Ishikawa (cell line): ENCODE data around the gene TMEM115.

Source experiments
- CEBPB ChIP-seq: IDR thresholded peaks from 2 replicates; pipeline ENCODE4 v1.6.1; 2012
- CREB1 ChIP-seq: IDR thresholded peaks from 2 replicates; pipeline ENCODE4 v1.6.1; 2012; ENCODE audit warnings: low read depth
- EGR1 ChIP-seq: IDR thresholded peaks from 2 replicates; pipeline ENCODE4 v1.6.1; 2012
- EP300 ChIP-seq: IDR thresholded peaks from 2 replicates; pipeline ENCODE4 v1.6.1; 2012; ENCODE audit warnings: borderline replicate concordance
- FOXM1 ChIP-seq: IDR thresholded peaks from 2 replicates; pipeline ENCODE4 v1.6.1; 2012; ENCODE audit warnings: low read depth, borderline replicate concordance
- MAX ChIP-seq: IDR thresholded peaks from 2 replicates; pipeline ENCODE4 v1.6.1; 2012
- NFIC ChIP-seq: IDR thresholded peaks from 2 replicates; pipeline ENCODE4 v1.6.1; 2012
- RAD21 ChIP-seq: IDR thresholded peaks from 2 replicates; pipeline ENCODE4 v1.6.1; 2012; ENCODE audit warnings: low read depth
- REST ChIP-seq: IDR thresholded peaks from 2 replicates; pipeline ENCODE4 v1.6.1; 2012; ENCODE audit warnings: low read depth, mild to moderate bottlenecking
- TAF1 ChIP-seq: IDR thresholded peaks from 2 replicates; pipeline ENCODE4 v1.6.1; 2012; ENCODE audit warnings: low read depth, mild to moderate bottlenecking
- TCF12 ChIP-seq: IDR thresholded peaks from 2 replicates; pipeline ENCODE4 v1.6.1; 2012; ENCODE audit warnings: low read depth
- TEAD4 ChIP-seq: IDR thresholded peaks from 2 replicates; pipeline ENCODE4 v1.6.1; 2012
- USF1 ChIP-seq: IDR thresholded peaks from 2 replicates; pipeline ENCODE4 v1.6.1; 2012
- YY1 ChIP-seq: IDR thresholded peaks from 2 replicates; pipeline ENCODE4 v1.6.1; 2012; ENCODE audit warnings: low read depth
- ZBTB7A ChIP-seq: IDR thresholded peaks from 2 replicates; pipeline ENCODE4 v1.6.1; 2012; ENCODE audit warnings: low read depth

TMEM115 gene

GRCh38 chr3:50340448-50341329 lies 18.6 kb downstream of the TMEM115 start, which contains the start of gene RASSF1:
TSS of gene RASSF1 (minus strand) at chr3:50340836. CDS start at chr3:50340805, 31 bp downstream.
- TF ChIP-seq YY1, result no peak
- TF ChIP-seq ZBTB7A, result no peak
- no peak for TF ChIP-seq REST
- TF ChIP-seq RAD21, result no peak
- TF ChIP-seq CEBPB, result no peak
- no peak for TF ChIP-seq CREB1
- TF ChIP-seq TAF1, result no peak
- no peak for TF ChIP-seq EGR1
- TF ChIP-seq MAX, result no peak
- TF ChIP-seq TEAD4, result no peak
- TF ChIP-seq FOXM1, result no peak
- no peak for TF ChIP-seq TCF12
- TF ChIP-seq NFIC, result no peak

GRCh38 chr3:50340147-50340447 lies 19.2 kb downstream of the TMEM115 start:
- TF ChIP-seq RAD21 (no peak), ZBTB7A (no peak), CEBPB (no peak), FOXM1 (no peak)

GRCh38 chr3:50339485-50340146 lies 19.7 kb downstream of the TMEM115 start:
- TF ChIP-seq FOXM1 (no peak), TAF1 (no peak), EP300 (no peak), CEBPB (no peak), RAD21 (no peak), MAX (no peak), CREB1 (no peak), TEAD4 (no peak), NFIC (no peak), TCF12 (no peak), YY1 (no peak), ZBTB7A (no peak)

GRCh38 chr3:50338965-50339364 lies 20.4 kb downstream of the TMEM115 start:
- TF ChIP-seq EP300, result no peak
- no peak for TF ChIP-seq REST
- TF ChIP-seq YY1, result no peak
- TF ChIP-seq FOXM1, result no peak
- no peak for TF ChIP-seq CEBPB
- TF ChIP-seq EGR1, result no peak
- no peak for TF ChIP-seq USF1
- TF ChIP-seq MAX, result no peak
- TF ChIP-seq TCF12, result no peak
- TF ChIP-seq NFIC, result no peak

- TF ChIP-seq USF1 (no peak), REST (no peak), EP300 (no peak), MAX (peak; percentile 94), NFIC (0 out of 2 replicates have a peak, but pooled peaks have one; percentile 10), ZBTB7A (peak; percentile 28; the same call in 1 of the 2 replicates), TEAD4 (0 out of 2 replicates have a peak, but pooled peaks have one; percentile 7), CEBPB (no peak), CREB1 (no peak; the same call in none of the 2 replicates), FOXM1 (0 out of 2 replicates have a peak, but pooled peaks have one; percentile 18), EGR1 (peak; percentile 87), YY1 (no peak; the same call in 1 of the 2 replicates), TAF1 (peak; percentile 73), RAD21 (no peak), TCF12 (no peak; the same call in 1 of the 2 replicates)
These were observed 22.0 kb downstream of the TMEM115 start for GRCh38 chr3:50337175-50337861.
